Measurements from ENCODE around the gene GLIS2.

Gene GLIS2

DNA sequence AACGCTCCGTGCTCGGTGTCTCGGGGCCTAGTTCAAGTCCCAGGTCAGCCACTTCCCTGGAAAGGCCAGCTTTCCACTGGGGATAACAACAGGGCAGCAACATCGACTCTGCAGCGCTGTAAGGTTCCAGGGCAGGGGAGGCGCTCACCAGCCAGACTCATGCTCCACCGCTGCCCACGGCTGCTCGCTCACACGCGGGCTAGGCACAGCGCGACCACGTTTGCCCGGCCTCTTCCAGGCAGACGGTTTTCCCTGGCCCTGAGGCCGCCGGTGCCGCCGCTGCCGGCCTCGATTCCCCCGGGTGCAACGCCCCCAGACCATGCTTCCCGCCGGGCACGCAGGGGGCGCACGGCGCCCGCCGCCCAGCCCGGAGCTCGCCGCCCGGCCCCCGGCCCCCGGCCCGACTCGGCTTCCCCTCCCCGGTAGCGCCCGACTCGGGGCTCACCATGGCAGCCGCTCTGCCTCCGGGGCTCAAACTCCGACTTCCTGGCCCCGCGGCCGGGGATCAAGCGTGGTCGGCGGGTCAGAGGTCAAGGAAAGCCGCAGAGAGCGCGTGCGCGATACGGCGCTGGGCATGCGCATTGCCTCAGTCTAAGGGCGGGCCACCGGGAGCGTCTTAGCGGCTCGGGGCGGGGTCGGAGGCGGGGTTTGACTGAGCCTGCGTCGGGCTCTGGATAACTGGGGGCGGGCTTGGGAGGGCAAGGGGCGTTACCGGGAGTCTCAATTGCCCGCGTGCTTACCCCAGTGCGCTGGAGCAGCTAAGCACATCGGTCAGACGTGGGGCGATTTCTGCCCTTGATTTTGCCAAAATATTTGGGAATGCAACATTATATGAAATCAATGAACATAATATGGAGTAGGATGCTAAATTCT lies 35.2 kb downstream of the GLIS2 start, which contains the start of gene PAM16:
PAM16 (minus strand) TSS at position 535 of the 873 bp plus-strand sequence; CDS start at position 448, 87 bp downstream.
- peak; percentile 95 for DNase-seq (ENCODE audit: low read depth)

DNA sequence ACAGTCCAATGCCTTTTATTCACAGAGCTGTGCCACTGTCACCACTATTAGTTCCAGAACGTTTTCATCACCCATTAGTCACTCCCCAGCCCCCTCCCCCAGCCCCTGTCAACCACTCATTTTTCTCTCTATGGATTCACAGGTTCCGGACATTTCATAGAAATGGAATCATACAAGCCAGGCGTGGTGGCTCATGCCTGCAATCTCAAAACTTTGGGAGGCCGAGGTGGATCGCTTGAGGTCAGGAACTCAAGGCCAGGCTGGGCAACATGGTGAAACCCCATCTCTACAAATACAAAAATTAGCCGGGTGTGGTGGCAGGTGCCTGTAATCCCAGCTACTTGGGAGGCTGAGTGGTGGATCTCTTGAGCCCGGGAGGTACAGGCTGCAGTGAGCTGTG lies 36.0 kb downstream of the GLIS2 start:
- no peak for DNase-seq (ENCODE audit: low read depth)

DNA sequence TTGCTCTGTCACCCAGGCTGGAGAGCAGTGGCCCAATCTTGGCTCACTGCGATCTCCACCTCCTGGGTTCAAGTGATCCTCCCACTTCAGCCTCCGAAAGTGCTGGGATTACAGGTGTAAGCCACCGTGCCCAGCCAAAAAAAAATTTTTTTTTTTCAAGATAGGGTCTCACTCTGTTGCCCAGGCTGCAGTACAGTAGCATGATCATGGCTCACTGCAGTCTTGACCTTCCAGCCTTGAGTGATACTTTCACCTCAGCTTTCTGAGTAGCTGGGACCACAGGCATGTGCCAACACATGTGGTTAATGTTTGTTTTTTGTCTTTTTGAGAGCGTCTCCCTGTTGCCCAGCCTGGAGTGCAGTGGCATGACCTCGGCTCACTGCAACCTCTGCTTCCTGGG lies 37.0 kb downstream of the GLIS2 start:
- DNase-seq (ENCODE audit: low read depth): no peak

- no peak for DNase-seq (ENCODE audit: low read depth)
Measured at GRCh38 chr16:4353675-4354074, 37.8 kb downstream of the GLIS2 start.

DNA sequence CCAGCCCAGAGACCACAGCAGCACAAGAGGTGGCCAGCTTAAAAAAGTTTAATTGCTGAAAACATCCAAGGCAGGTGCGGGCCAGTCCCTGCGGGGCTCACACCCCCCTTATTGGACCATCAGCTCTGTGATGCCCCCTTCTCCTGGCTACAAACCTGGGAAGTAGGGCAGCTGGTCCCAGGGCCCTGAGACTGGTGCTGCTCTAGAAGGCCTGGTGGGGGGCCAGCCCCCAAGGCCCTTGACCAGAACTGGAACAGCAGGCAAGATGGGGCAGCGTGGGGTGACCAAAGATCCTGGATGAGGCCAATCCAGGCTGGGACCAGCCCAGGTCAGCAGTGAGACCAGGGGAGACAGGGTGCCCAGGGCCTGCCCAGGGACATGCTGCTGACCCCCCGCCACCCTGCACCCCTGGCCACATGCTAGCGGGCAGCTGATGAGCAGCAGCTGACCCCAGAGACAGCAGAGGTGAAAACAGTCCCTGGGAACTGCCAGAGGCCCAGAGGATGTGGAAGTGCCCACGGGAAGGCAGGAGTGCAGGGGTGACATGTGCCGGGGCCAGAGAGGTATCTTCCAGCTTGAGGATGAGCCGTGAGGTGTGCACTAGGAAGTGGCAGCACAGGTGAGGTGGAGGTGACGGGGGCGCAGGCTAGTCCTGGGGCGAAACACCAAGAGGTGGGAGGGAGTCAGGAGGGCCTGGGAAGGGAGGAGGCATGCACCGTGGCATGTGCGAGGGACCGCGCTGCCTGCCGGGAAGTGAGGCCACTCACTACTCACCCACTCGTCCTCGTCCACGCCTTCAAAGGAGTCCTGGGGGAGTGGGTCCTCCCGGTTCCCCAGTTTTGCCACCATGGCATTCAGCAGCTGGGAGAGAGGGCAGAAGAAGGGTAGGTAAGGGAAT lies 38.9 kb downstream of the GLIS2 start:
- DNase-seq (ENCODE audit: low read depth): no peak

- no peak for DNase-seq (ENCODE audit: low read depth)
Measured at GRCh38 chr16:4356820-4357219, 41.0 kb downstream of the GLIS2 start.

GRCh38 chr16:4358236-4358635 lies 42.4 kb downstream of the GLIS2 start:
- no peak for DNase-seq (ENCODE audit: low read depth)

DNA sequence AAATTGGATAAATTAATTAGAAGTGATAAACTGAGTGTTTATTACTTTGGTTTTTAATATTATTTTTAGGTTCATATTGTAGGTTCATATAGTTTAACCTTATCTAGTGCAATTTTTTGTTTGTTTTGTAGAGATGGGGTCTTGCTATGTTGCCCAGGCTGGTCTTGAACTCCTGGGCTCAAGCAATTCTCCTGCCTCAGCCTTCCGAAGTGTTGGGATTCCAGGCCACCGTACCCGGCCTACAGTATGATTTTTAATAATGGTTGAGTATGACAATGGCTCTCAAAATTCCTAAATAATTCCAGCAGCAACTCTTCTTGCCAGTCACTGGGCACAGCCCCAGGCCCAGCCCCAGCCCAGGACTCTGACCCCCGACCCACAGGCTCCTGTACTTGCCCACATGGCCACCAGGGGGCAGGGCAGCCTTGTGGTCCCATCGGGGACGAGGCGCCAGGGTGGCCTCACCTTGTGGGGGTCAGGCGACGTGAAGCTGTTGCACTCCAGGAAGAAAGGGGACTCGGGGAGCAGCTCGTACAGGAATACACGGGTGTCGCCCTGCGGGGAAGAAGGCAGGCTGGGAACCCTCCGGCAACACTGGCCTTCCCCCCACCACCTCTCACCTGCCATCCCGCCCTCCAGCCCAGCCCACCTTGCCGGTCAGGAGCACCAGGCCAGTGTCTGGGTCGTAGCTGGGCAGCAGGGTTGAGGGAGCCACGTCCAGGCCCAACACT lies 43.1 kb downstream of the GLIS2 start:
- DNase-seq (ENCODE audit: low read depth): peak; percentile 51

DNA sequence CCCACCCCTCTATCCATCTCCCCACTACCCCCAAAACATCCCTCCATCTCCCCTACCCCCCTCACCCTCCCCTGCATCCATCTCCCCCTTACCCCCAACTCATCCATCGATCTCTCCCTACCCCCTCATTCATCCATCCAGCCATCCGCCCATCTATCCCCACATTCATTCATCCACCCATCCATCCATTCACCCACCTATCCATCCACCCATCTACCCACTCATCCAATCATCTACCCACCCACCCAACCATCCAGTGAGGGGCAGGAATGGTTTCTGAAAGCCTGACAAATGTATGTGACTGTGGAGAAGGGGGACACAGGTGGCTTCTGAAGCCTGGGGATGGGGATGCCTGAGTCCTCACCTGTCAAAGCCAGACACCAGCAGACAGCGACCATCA lies 44.0 kb downstream of the GLIS2 start:
- no peak for DNase-seq (ENCODE audit: low read depth)

GRCh38 chr16:4360538-4361021 lies 44.7 kb downstream of the GLIS2 start:
- DNase-seq (ENCODE audit: low read depth): no peak

GRCh38 chr16:4361033-4361943 lies 45.4 kb downstream of the GLIS2 start:
- no peak for DNase-seq (ENCODE audit: low read depth)

- no peak for DNase-seq (ENCODE audit: low read depth)
Measured at GRCh38 chr16:4361944-4362311, 46.1 kb downstream of the GLIS2 start.

DNA sequence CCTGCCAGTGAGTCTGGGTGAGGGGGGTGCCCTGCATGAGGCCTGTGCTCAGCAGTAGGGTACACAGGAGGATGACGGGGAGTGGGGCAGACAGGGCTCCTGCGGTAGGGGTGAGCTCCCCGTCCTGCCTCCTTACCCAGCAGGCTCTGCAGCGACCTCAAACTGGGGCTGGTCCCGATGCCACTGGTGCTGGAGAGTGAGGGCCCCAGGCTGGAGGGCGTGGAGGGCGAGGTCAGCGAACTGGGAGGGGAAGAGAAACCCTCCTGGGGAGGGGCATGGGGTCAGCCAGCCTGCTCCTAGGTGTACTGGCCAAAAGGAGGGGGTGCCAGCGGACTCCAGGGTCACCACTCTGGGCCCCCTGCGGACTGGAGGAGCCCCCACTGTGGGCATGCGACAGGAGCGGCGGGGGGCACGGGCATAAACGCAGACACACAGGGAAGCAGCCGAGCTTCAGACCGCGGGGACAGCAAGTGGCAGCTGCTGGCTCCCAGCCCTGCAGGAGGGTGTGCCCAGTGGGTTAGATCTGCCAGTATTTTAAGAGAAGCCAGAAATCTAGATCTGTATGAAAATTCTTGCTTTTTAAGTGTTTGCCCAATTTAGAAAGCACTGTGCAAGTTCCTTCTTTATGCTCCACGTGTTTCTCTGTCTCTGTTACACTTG lies 46.7 kb downstream of the GLIS2 start:
- no peak for DNase-seq (ENCODE audit: low read depth)

- no peak for DNase-seq (ENCODE audit: low read depth)
Measured at GRCh38 chr16:4364196-4365013, 48.5 kb downstream of the GLIS2 start.

GRCh38 chr16:4365014-4365406 lies 49.1 kb downstream of the GLIS2 start:
- DNase-seq (ENCODE audit: low read depth): no peak

DNA sequence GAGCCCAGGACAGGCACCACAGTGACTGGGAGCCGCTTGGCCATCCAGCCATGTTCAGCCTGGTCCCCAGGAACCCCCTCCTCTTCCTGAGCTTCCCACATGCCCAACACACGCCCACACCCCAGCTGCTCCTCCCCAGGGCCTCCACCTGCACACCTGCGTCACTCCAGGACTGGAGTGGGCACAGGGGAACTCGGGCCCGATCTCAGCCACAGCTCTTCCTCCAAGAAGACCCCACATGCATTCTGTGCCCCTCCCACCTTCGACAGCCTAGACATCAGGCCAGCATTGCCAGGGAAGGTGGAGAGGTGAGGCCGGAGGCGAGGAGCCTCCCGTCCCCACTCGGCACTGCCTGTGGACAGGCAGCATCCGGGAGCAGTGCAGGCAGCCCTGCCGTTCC lies 49.7 kb downstream of the GLIS2 start:
- DNase-seq (ENCODE audit: low read depth): no peak

DNA sequence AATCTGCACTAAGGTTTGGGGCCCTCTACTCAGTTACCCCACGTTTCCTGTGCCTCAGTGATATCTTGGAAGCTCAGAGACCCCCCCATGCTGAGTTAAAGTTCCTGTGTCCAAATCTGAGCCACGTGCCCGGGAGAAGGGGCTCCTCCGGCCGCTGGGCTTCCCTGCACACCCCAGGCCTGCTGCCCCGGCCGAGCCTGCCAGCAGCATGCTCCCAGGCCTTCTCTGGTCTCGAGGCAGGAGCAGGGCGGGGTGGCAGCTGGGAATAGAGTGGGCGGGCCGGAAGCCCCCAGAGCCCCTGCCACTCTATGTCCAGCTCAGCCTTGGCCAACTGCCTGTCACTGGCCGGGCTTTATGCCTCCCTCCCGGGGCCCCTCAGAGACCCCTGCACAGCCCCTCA lies 50.1 kb downstream of the GLIS2 start:
- DNase-seq (ENCODE audit: low read depth): no peak

DNA sequence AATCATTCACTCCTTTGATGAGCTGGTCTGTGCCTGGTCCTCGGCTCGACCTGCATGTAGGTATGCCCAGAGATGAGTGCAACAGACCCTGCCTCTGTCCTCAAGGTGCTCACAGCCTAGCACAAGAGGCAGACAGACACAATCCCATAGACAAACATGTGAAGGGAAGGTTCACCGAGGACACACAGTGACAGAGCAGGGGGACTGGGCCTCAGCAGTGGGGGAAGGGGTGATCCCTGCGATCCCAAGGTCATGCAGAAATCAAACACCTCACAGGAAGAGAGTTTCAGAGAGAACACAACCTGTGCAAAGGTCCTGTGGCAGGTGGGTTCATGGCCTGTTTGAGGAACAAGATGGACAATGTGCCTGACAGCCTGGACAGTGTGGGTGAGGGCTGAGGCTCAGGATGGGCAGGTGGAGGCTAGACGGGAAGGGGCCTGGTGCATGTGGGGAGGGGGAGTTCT lies 51.6 kb downstream of the GLIS2 start:
- DNase-seq (ENCODE audit: low read depth): no peak

DNA sequence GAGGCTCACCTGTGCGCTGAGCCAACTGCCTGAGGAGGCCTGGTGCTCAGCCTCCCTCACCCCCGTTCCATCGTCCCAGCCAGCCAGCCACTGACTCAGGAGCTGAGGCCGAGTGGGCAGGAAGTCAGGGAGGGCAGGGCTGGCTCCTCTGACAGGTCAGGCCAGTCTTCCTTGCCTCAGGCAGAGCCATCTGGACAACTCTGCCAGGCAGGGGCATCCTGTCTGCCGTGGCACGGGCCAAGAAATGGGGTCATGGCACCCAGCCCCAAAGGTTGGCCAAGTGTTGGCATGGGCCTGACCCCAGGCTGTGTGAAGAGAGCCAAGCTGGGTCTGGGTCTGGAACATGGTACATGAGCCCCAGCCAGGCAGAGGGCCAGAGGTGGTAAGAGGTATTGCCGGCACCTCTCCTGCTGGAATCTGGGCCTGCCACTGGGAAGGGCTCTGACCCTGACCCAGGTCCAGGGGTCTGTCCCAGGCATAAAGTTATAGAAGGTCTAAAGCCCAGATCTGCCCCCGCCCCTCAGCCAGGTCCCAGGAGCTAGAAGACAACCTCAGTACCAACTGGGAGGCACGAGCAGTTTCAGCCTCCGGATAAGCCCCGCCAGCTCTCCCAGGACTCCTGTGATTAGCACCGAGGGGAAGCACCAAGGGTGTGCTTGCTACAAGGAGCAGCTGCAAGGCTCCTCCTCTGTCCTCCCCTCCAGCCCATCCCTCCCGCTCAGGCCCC lies 53.3 kb downstream of the GLIS2 start:
- DNase-seq (ENCODE audit: low read depth): no peak

Measured in T follicular helper cell (primary cell).